OCI-LY1 (cell line): ENCODE data around the gene BMP7.

Source experiments
- H2AFZ ChIP-seq: fragments of 200-600 bp; sonication (generic), shearing (Covaris generic); 2 replicates; pipeline ENCODE4 v1.6.0; 2014; ENCODE audit warnings: antibody characterized with exemption, mild to moderate bottlenecking, low read length
- H3F3A ChIP-seq: fragments of 200-600 bp; sonication (generic), shearing (Covaris generic); 2 replicates; pipeline ENCODE4 v1.6.0; 2014; ENCODE audit warnings: mild to moderate bottlenecking, antibody characterized with exemption, low read length, moderate library complexity; ENCODE audit not compliant: insufficient read depth
- H3K27ac ChIP-seq: fragments of 200-600 bp; sonication (generic); 2 replicates; pipeline ENCODE4 v1.5.1; 2014; ENCODE audit warnings: low read length, mixed run types, mild to moderate bottlenecking, low read depth; ENCODE audit not compliant: poor library complexity, severe bottlenecking
- H3K27me3 ChIP-seq: fragments of 200-600 bp; sonication (generic); 2 replicates; pipeline ENCODE4 v1.6.0; 2014; ENCODE audit warnings: antibody characterized with exemption, mild to moderate bottlenecking, low read length, moderate library complexity; ENCODE audit not compliant: insufficient read depth
- H3K36me3 ChIP-seq: fragments of 200-600 bp; sonication (generic); 2 replicates; pipeline ENCODE4 v1.6.1; 2014; ENCODE audit warnings: mild to moderate bottlenecking, antibody characterized with exemption, low read length, moderate library complexity, mixed read lengths; ENCODE audit not compliant: insufficient read depth
- H3K4me1 ChIP-seq: fragments of 200-600 bp; sonication (generic); 2 replicates; pipeline ENCODE4 v1.5.1; 2014; ENCODE audit warnings: mild to moderate bottlenecking, low read length, moderate library complexity; ENCODE audit not compliant: insufficient read depth, severe bottlenecking
- H3K4me2 ChIP-seq: fragments of 200-600 bp; sonication (generic), shearing (Covaris generic); 2 replicates; pipeline ENCODE4 v1.6.1; 2014; ENCODE audit warnings: low read length
- H3K4me3 ChIP-seq: fragments of 200-600 bp; sonication (generic); 2 replicates; pipeline ENCODE4 v1.5.1; 2014; ENCODE audit warnings: low read length, low read depth, mild to moderate bottlenecking, mixed read lengths; ENCODE audit not compliant: poor library complexity, severe bottlenecking
- H3K79me2 ChIP-seq: fragments of 200-600 bp; shearing (Covaris generic); 2 replicates; pipeline ENCODE4 v1.6.1; 2016; ENCODE audit warnings: mixed run types, low read length, mixed read lengths; ENCODE audit not compliant: insufficient read depth
- H3K9ac ChIP-seq: fragments of 200-600 bp; sonication (generic), shearing (Covaris generic); 2 replicates; pipeline ENCODE4 v1.6.1; 2014; ENCODE audit warnings: mild to moderate bottlenecking, low read length, mixed read lengths
- H3K9me2 ChIP-seq: fragments of 200-600 bp; sonication (generic), shearing (Covaris generic); 2 replicates; pipeline ENCODE4 v1.6.1; 2014; ENCODE audit warnings: low read depth, mild to moderate bottlenecking, low read length, mixed read lengths
- H3K9me3 ChIP-seq: fragments of 200-600 bp; shearing (Covaris generic); 2 replicates; pipeline ENCODE4 v1.6.1; 2014; ENCODE audit warnings: low read length, mixed read lengths
- H4K20me1 ChIP-seq: fragments of 200-600 bp; sonication (generic), shearing (Covaris generic); 2 replicates; pipeline ENCODE4 v1.6.0; 2016; ENCODE audit warnings: mild to moderate bottlenecking, low read length; ENCODE audit not compliant: insufficient read depth
- CTCF ChIP-seq: fragments of 200-600 bp; sonication (generic), shearing (Covaris generic); IDR thresholded peaks from 2 replicates; pipeline ENCODE4 v1.5.1; 2017; ENCODE audit warnings: mild to moderate bottlenecking, antibody characterized with exemption, low read length, moderate library complexity, mixed read lengths
- EZH2 ChIP-seq: fragments of 200-600 bp; sonication (generic), shearing (Covaris generic); IDR thresholded peaks from 2 replicates; pipeline ENCODE4 v1.8.0; 2017; ENCODE audit warnings: borderline replicate concordance, mixed run types, mild to moderate bottlenecking, antibody characterized with exemption, low read length, moderate library complexity, mixed read lengths

BMP7 gene

DNA sequence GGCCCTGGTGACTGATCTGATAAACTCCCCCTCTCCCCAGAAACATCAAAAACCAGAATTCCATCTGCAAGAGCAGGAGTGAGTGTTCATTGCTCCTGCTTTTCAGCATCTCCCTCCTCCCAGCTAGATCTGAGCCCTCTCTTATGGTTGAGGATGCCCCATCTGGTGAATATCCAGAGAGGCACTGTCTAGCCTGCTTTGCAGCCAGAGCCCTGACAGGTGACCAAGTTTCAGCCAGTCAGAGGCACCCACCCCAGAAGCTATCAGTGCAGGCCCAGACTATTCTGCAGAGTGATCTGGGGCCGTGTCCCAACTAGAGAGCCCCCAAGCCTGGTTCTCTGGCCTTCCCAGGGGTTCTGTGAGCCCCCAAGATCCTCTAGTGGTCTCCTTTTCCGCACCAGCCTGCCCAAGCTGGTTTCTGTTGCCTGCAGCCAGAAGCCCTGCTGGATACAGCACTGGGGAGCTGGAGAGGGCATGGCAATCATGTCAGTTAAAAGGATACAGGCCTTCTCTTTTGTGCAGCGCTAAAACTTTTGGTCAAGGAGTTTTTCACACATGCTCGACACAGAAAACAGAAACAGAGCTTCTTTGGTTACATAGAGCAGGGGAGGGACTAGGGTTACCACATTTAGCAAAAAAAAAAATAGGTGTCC, 6.6 kb upstream of the BMP7 start:
- Histone ChIP-seq H3F3A (0 out of 2 replicates have a peak, but pooled peaks cover 5% of the 10 kb centered on the region), H2AFZ (no peak overlapping the region), H3K27me3 (no peaks in the 10 kb centered on the region)

GRCh38 chr20:57270204-57270984, 4.0 kb upstream of the BMP7 start:
- Histone ChIP-seq H3K9me3 (no peaks in the 10 kb centered on the region), H4K20me1 (no peaks in the 10 kb centered on the region), H3K27ac (peak overlapping the region; percentile 99), H3K4me2 (peak overlapping the region; percentile 91; the same call in 1 of the 2 replicates), H3K9ac (peak overlapping the region; percentile 92; the same call in 1 of the 2 replicates), H2AFZ (no peak overlapping the region), H3K27me3 (no peaks in the 10 kb centered on the region), H3K4me1 (peaks cover 85% of the 10 kb centered on the region), H3F3A (0 out of 2 replicates have a peak, but pooled peaks cover 5% of the 10 kb centered on the region), H3K79me2 (peaks cover 21% of the 10 kb centered on the region), H3K4me3 (peak overlapping the region; percentile 87), H3K36me3 (peaks cover 5% of the 10 kb centered on the region), H3K9me2 (no peaks in the 10 kb centered on the region)
- peak; percentile 21; the same call in 1 of the 2 replicates for TF ChIP-seq CTCF
- no peak for TF ChIP-seq EZH2

More for the DNA sequence above, 6.6 kb upstream of the BMP7 start:
- Histone ChIP-seq H3K9me2 (no peaks in the 10 kb centered on the region), H3K79me2 (no peaks in the 10 kb centered on the region), H3K36me3 (no peaks in the 10 kb centered on the region), H3K9ac (peak overlapping the region; percentile 49; the same call in 1 of the 2 replicates), H3K4me1 (peaks cover 100% of the 10 kb centered on the region), H3K4me3 (no peak overlapping the region), H3K4me2 (peak overlapping the region; percentile 34; the same call in 1 of the 2 replicates), H3K27ac (peak overlapping the region; percentile 99), H4K20me1 (no peaks in the 10 kb centered on the region), H3K9me3 (no peaks in the 10 kb centered on the region)
- TF ChIP-seq CTCF (peak; percentile 12; the same call in 1 of the 2 replicates), EZH2 (no peak)

DNA sequence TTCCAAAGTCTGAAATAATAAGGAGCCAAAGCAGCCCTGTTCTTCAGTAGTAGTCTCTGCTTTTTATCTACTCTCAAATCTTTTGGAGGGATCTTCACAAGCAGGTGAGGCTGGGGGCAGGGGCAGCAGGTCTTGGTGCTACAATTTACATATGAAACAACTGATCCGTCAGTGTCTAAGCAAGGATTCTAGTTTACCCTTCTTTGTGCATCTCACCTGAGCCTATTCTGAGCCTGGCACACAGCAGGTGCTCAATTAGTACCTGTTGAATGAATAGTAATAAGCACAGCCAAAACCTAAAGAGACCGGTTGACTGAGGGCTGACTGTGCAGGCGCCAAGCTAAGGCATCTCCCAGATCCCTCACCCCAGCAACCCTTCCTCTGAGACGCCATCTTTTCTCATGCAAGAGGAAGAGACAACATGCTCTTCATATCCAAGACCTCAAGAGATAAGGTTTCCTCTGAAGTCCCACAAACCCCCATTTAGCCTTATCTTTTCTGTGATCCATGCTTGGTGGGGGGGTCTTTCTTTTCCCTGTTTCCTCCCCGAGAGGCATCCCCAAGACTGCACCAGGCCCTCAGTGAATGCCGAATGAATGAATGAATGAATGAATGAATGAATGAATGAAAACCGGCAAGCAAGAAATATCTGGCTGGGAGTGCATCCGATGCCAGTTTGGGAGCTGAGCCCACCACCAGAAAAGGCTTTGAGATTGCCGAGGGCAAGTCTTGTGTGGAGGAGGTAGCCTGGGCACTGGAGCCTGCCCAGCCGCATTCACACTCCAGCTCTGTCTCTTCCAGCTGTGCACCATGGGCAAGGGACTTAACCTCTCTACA, 2.9 kb upstream of the BMP7 start:
- Histone ChIP-seq H3K36me3 (peaks cover 14% of the 10 kb centered on the region), H4K20me1 (no peaks in the 10 kb centered on the region), H3K79me2 (peaks cover 31% of the 10 kb centered on the region), H3K9ac (peak overlapping the region; percentile 92; the same call in 1 of the 2 replicates), H2AFZ (no peak overlapping the region), H3F3A (0 out of 2 replicates have a peak, but pooled peaks cover 5% of the 10 kb centered on the region), H3K4me1 (peaks cover 74% of the 10 kb centered on the region), H3K4me2 (peak overlapping the region; percentile 91), H3K27me3 (no peaks in the 10 kb centered on the region), H3K9me3 (no peaks in the 10 kb centered on the region), H3K4me3 (peak overlapping the region; percentile 87), H3K9me2 (no peaks in the 10 kb centered on the region), H3K27ac (peak overlapping the region; percentile 99)
- no peak for TF ChIP-seq EZH2
- no peak for TF ChIP-seq CTCF
